Endothelial cell (in vitro differentiated cells): ENCODE data around the gene PDZD2. TPM values are rescaled to one million over a fixed set of nuclear protein-coding genes. Genes with fewer than 3 reads are reported as not detected.

Source experiments
- DNase-seq: peaks from one replicate; pipeline ENCODE4 v3.0.0; 2021; ENCODE audit warnings: low spot score
- H3K27ac Mint-ChIP-seq: one replicate; pipeline ENCODE4 v1.8.0; 2021; ENCODE audit warnings: mixed read lengths, inconsistent platforms; ENCODE audit not compliant: unreplicated experiment
- H3K27me3 Mint-ChIP-seq: one replicate; pipeline ENCODE4 v1.8.0; 2021; ENCODE audit warnings: mild to moderate bottlenecking, moderate library complexity, mixed read lengths, inconsistent platforms; ENCODE audit not compliant: unreplicated experiment
- H3K36me3 Mint-ChIP-seq: one replicate; pipeline ENCODE4 v1.8.0; 2021; ENCODE audit warnings: mild to moderate bottlenecking, low read depth, mixed read lengths, inconsistent platforms; ENCODE audit not compliant: unreplicated experiment
- H3K4me1 Mint-ChIP-seq: one replicate; pipeline ENCODE4 v1.8.0; 2021; ENCODE audit warnings: mild to moderate bottlenecking, mixed read lengths, inconsistent platforms; ENCODE audit not compliant: unreplicated experiment
- H3K4me3 Mint-ChIP-seq: one replicate; pipeline ENCODE4 v1.8.0; 2021; ENCODE audit warnings: mild to moderate bottlenecking, mixed read lengths, inconsistent platforms; ENCODE audit not compliant: unreplicated experiment
- H3K9me3 Mint-ChIP-seq: one replicate; pipeline ENCODE4 v1.8.0; 2021; ENCODE audit warnings: mixed read lengths, inconsistent platforms; ENCODE audit not compliant: unreplicated experiment
- CTCF ChIP-seq: fragments of 200-600 bp; sonication (generic); IDR thresholded peaks from one replicate; pipeline ENCODE4 v1.5.0; 2021; ENCODE audit warnings: antibody characterized with exemption; ENCODE audit not compliant: unreplicated experiment
- total RNA-seq: library from RNA; stranded (reverse); fragmentation: NEBNext Ultra II Directional; extraction: Animal tissue kit (Norgen Biotek cat#: 25700); gene quantifications from one replicate; pipeline ENCODE4 v1.2.1, GENCODE V29; 2021; ENCODE audit not compliant: unreplicated experiment

Gene PDZD2
- total RNA-seq, 1 donor from 2014 or later = 71.1 TPM

- TF ChIP-seq CTCF = no peak
- Mint-ChIP-seq H3K4me1 (peaks cover 42% of the 10 kb centered on the region), H3K9me3 (no peaks in the 10 kb centered on the region), H3K27me3 (peaks cover 25% of the 10 kb centered on the region), H3K27ac (peak overlapping the region; percentile 70), H3K36me3 (peaks cover 69% of the 10 kb centered on the region), H3K4me3 (peak overlapping the region; percentile 5)
- DNase-seq = no peak
Measured at GRCh38 chr5:32094691-32095090, 455.8 kb downstream of the PDZD2 start.

GRCh38 chr5:32095261-32095671, 456.3 kb downstream of the PDZD2 start:
- peak overlapping the region; percentile 5 for H3K4me3 Mint-ChIP-seq
- TF ChIP-seq CTCF = no peak
- no peak for DNase-seq
- H3K9me3 Mint-ChIP-seq = no peaks in the 10 kb centered on the region
- peaks cover 28% of the 10 kb centered on the region for H3K27me3 Mint-ChIP-seq
- peaks cover 48% of the 10 kb centered on the region for H3K4me1 Mint-ChIP-seq
- peak overlapping the region; percentile 72 for H3K27ac Mint-ChIP-seq
- H3K36me3 Mint-ChIP-seq = peaks cover 67% of the 10 kb centered on the region

GRCh38 chr5:32096891-32097595, 458.1 kb downstream of the PDZD2 start:
- no peak for DNase-seq
- Mint-ChIP-seq H3K4me1 (peaks cover 63% of the 10 kb centered on the region), H3K9me3 (no peaks in the 10 kb centered on the region), H3K36me3 (peaks cover 74% of the 10 kb centered on the region), H3K27me3 (peaks cover 32% of the 10 kb centered on the region), H3K4me3 (no peak overlapping the region), H3K27ac (peak overlapping the region; percentile 99)
- no peak for TF ChIP-seq CTCF

GRCh38 chr5:32098291-32098690, 459.4 kb downstream of the PDZD2 start:
- H3K27me3 Mint-ChIP-seq = peaks cover 32% of the 10 kb centered on the region
- peak; percentile 77 for DNase-seq
- no peak for TF ChIP-seq CTCF
- H3K27ac Mint-ChIP-seq = peak overlapping the region; percentile 99
- no peak overlapping the region for H3K4me3 Mint-ChIP-seq
- H3K36me3 Mint-ChIP-seq = peaks cover 71% of the 10 kb centered on the region
- no peaks in the 10 kb centered on the region for H3K9me3 Mint-ChIP-seq
- peaks cover 62% of the 10 kb centered on the region for H3K4me1 Mint-ChIP-seq

- H3K4me3 Mint-ChIP-seq = peak overlapping the region; percentile 81
- no peaks in the 10 kb centered on the region for H3K9me3 Mint-ChIP-seq
- DNase-seq = no peak
- peaks cover 71% of the 10 kb centered on the region for H3K36me3 Mint-ChIP-seq
- TF ChIP-seq CTCF = no peak
- peaks cover 32% of the 10 kb centered on the region for H3K27me3 Mint-ChIP-seq
- H3K27ac Mint-ChIP-seq = peak overlapping the region; percentile 99
- peaks cover 62% of the 10 kb centered on the region for H3K4me1 Mint-ChIP-seq
Measured at GRCh38 chr5:32098890-32099310, 460.0 kb downstream of the PDZD2 start.
